ENCODE results near the gene SLC2A1.

SLC2A1 gene

DNA sequence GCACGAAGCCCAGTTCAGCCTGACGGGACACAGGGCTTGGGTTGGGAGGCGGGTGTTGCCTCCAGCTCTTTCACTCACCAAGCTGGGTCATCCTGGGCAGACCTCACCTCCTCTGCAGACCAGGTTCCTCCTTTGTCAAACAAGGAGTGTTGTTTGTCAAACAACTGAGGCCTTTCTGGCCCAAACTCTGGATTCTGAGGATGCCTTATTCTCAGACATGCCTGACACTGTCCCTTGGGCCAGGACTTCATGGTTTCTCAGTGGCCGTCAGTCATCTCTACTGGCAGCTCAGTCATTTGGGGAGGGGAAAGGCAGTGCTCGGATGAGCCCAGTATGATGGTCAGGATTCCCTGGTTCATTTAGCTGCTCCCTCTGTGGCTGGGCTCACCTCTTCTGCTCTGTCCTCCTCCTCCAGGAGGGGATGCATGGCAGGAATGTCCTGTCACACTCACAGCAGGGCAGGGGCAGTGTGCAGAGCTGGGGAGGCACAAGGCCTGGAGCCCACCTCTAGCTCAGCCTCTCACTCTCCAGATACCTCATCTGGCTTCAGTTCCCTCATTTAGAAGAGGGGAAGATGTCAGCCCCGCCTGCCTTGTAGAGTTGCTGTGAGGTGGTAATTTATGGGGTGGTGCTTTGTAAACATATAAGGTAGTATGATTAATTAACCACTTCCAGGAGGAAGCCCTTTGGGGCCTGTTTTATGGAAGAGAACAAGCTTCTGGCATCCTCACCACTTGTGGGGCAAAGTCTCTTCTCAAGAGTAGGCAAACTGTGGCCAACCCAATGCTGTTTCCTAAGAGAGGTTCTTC, 20.6 kb downstream of the SLC2A1 start:
- in situ Hi-C loops (cut with MboI; ENCODE audit: low sequenced_read_pairs, unreplicated experiment), result no loop called here
- DNase-seq (ENCODE audit: low spot score), result no peak
- TF ChIP-seq, protein P1, sequence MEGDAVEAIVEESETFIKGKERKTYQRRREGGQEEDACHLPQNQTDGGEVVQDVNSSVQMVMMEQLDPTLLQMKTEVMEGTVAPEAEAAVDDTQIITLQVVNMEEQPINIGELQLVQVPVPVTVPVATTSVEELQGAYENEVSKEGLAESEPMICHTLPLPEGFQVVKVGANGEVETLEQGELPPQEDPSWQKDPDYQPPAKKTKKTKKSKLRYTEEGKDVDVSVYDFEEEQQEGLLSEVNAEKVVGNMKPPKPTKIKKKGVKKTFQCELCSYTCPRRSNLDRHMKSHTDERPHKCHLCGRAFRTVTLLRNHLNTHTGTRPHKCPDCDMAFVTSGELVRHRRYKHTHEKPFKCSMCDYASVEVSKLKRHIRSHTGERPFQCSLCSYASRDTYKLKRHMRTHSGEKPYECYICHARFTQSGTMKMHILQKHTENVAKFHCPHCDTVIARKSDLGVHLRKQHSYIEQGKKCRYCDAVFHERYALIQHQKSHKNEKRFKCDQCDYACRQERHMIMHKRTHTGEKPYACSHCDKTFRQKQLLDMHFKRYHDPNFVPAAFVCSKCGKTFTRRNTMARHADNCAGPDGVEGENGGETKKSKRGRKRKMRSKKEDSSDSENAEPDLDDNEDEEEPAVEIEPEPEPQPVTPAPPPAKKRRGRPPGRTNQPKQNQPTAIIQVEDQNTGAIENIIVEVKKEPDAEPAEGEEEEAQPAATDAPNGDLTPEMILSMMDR (IDR thresholded peaks at IDR 0.05; ENCODE audit: borderline replicate concordance, control extremely low read depth, extremely low read depth, insufficient read depth, missing control alignments), result no peak

DNA sequence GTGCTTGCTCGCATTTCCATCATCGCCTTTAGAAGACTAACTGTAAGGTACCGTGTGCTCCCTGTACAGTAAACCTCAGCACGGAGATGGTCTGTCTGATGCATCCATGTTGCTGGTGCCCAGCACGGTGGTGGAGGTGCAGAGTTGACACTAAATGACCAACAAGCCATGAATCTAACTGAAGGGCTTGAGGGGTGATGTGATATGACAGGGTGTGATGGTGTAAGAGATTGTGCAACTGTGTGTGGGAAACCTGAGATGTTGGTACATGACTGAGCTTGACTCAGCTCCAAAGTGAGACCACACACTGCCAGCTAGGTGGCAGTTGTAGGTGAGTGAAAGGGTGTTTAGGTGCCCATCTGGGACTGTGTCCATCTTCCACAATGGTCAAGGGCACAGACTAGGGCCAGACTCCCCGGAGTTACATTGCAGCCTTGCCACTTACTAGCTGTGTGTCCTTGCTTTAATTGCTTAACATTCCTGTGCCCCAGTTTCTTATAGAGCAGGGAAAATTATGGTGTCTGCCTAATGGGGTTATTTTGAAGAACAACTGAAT, 21.4 kb downstream of the SLC2A1 start:
- TF ChIP-seq, protein P1 (IDR thresholded peaks at IDR 0.05; ENCODE audit: borderline replicate concordance, control extremely low read depth, extremely low read depth, insufficient read depth, missing control alignments), result no peak
- DNase-seq (ENCODE audit: low spot score), result no peak
- in situ Hi-C loops (cut with MboI; ENCODE audit: low sequenced_read_pairs, unreplicated experiment), result no loop called here

DNA sequence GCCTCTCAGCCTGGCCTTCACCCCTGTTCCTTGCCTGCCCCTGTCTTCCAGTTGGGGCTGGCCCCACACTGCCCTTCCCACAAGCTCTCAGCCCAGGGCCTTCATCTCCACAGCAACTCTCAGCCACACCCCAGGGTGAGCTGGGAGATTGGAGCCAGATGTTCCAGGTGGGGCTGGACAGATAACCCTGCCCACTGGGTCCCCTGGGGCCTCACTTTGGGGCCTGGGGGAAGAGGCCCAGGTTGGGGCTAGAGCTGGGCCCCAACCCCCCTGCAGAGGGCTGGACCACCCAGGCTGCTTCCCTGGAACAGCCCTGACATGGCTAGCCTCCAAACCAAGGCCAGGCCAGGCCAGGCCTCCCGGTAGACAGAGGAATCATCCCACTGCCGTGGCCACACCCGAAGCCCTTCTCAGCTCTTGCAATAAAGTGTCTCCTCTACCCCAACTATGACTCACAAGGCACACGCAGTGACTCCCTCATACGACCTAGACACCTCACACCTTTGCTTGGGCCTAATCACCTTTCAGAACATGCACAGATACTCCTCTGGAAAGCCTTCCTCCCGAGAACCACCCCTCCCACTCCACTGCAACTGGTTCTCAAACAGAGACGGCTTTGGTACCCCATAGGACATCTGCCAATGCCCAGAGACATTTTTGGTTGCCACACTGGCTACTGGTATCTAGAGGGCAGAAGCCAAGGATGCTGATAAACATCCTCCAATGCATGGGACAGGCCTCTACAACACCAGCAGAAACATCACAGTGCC, 22.2 kb downstream of the SLC2A1 start:
- TF ChIP-seq, protein P1 (IDR thresholded peaks at IDR 0.05; ENCODE audit: borderline replicate concordance, control extremely low read depth, extremely low read depth, insufficient read depth, missing control alignments), result no peak
- in situ Hi-C loops (cut with MboI; ENCODE audit: low sequenced_read_pairs, unreplicated experiment), result no loop called here
- DNase-seq (ENCODE audit: low spot score), result no peak

DNA sequence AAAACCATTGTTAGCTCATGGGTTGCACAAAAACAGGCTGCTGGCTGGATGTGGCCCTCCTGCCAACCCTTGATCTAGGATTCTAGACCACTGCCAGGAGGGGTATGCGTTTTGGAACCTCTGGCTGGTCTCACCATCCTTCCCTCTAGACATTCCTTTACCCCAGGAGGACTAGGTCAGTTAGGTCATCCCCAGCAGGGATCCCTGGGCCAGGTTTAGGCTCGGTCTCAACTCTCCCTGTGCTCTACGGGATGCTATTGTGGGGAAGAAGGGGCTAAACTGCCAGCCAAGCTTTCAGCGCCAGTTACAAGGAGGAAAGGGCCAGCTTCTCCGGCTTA, 22.7 kb downstream of the SLC2A1 start:
- DNase-seq (ENCODE audit: low spot score), result no peak
- TF ChIP-seq, protein P1 (IDR thresholded peaks at IDR 0.05; ENCODE audit: borderline replicate concordance, control extremely low read depth, extremely low read depth, insufficient read depth, missing control alignments), result no peak
- in situ Hi-C loops (cut with MboI; ENCODE audit: low sequenced_read_pairs, unreplicated experiment), result no loop called here

DNA sequence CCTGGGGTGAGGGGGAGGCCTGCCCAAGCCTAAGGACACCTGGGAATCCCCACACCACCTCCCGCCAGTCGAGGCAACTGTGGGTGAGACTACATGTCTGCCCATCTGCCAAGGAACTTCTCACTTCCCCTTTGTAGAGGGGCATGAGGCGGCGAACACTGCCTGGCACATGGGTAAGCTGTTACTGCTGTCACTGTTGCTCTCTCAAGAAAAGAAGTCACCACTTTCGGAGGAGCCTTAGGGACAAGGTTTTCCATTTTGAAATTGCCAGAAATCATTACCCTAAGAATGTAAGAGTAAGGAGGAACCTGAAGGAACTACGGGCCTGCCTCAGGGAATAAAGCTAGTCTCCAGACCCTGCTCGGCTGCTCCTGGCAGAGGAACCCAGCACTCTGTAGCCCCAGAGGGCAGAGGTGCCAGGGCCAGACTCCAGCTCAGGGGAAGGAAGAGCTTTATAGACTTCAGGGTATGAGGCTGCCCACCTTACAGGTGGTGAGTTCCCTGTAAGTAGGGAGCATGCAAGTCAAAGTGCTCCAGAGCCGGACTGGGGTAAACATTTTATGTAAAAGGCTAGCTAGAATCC, 23.3 kb downstream of the SLC2A1 start:
- DNase-seq (ENCODE audit: low spot score), result no peak
- TF ChIP-seq, protein P1 (IDR thresholded peaks at IDR 0.05; ENCODE audit: borderline replicate concordance, control extremely low read depth, extremely low read depth, insufficient read depth, missing control alignments), result no peak
- in situ Hi-C loops (cut with MboI; ENCODE audit: low sequenced_read_pairs, unreplicated experiment), result no loop called here

DNA sequence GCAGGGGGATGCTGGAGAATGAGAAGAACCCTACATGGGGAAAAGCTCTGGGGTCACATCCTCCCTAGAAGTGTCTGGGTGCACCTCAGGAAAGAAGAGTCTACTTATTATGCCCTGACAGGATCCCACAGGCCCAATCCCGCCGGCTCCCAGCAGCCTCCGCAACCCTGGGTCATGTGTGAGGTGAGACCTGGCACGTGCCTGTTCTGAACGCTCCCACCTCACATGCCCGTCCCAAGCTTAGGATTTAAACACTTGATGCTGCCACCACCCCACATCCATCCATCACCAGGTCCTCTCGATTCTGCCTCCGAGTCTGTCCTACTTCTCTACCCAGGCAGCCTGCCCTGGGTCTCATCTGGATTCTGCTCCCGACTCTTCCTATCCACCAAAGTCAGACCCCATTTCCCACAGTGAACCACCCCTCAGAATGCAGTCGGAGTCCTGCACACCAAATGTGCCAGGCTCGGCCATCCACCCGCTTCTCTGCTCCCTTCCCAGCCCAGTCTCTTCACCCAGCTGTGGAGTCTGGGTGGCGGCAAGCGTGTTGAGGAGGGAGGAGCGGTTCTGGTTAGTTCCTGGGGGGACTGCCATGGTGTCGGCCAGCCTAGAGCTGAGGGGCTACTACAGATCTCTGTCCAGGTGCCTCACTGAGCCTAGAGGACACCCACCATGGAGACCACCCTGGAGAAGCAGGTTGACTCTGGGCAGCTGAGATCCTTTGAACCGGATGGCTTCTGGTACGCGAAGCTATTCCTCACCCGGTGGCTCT, 23.9 kb downstream of the SLC2A1 start:
- in situ Hi-C loops (cut with MboI; ENCODE audit: low sequenced_read_pairs, unreplicated experiment), result no loop called here
- TF ChIP-seq, protein P1 (IDR thresholded peaks at IDR 0.05; ENCODE audit: borderline replicate concordance, control extremely low read depth, extremely low read depth, insufficient read depth, missing control alignments), result no peak
- no peak for DNase-seq (ENCODE audit: low spot score)
